ENCODE measurements around the gene FBXW7.

FBXW7 gene

DNA sequence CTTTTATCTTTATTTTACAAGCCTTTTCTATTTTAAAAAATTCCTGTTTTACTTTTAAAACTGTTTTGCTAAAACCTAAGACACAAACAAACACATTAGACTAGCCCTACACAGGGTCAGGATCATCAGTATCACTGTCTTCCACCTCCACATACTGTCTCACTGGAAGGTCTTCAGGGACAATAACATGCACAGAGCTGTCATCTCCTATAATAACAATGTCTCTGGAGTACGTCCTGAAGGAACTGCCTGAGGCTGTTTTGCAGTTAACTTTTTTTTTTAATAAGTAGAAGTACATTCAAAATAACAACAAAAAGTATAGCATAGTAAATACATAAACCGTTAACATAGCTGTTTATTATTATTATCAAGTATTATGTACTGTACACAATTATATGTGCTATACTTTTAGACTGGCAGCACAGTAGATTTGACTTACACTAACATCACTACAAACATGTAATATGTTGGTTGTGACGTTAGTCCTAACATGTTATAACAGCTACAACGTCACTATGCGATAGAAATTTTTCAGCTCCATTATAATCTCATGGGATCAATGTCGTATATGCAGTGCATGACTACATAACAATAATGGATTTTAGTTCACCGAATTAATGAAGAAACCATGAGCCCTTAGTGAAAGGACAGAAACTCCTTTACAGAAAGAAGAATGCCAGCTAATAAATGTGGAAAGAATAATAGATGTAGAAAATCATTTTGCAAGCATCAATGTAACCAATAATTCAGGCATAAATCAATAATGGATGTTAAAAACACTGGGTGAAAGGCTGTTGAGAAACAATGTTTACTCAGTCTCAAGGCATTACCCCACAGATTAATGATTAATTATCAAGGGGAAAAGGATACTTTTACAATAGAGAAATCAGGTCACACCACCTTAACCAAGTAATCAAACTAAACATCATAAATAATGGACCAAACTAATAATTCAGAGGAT is 49.2 kb downstream of the FBXW7 start:
- TF ChIP-seq, protein P1, sequence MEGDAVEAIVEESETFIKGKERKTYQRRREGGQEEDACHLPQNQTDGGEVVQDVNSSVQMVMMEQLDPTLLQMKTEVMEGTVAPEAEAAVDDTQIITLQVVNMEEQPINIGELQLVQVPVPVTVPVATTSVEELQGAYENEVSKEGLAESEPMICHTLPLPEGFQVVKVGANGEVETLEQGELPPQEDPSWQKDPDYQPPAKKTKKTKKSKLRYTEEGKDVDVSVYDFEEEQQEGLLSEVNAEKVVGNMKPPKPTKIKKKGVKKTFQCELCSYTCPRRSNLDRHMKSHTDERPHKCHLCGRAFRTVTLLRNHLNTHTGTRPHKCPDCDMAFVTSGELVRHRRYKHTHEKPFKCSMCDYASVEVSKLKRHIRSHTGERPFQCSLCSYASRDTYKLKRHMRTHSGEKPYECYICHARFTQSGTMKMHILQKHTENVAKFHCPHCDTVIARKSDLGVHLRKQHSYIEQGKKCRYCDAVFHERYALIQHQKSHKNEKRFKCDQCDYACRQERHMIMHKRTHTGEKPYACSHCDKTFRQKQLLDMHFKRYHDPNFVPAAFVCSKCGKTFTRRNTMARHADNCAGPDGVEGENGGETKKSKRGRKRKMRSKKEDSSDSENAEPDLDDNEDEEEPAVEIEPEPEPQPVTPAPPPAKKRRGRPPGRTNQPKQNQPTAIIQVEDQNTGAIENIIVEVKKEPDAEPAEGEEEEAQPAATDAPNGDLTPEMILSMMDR (conservative IDR thresholded peaks at IDR 0.05): no peak
- no peak for TF ChIP-seq ZFX (IDR thresholded peaks at IDR 0.05)
- H3K27ac ChIP-seq: no peak overlapping the region

DNA sequence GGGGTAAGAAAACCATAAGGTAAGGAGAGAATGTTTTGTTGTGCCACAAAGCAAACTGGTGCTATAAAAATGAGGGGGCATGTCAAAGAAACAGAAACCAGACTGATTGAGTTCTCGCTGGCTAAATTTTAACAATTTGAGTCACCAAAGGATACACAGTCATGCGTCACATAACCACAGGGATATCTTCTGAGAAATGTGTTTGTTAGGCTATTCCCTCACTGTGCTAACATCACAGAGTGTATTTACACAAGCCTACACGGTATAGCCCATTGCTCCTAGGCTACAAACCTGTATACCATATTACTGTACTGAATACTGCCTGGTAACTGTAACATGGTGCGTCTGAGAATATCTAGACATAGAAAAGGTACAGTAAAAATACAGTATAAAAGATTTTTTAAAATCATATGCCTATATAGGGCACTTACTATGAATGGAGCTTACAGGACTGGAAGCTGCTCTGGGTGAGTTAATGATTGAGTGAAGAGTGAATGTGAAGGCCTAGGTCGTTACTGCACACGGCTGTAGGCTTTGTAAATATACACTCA is 50.1 kb downstream of the FBXW7 start:
- TF ChIP-seq, protein P1 (conservative IDR thresholded peaks at IDR 0.05): no peak
- no peak for TF ChIP-seq ZFX (IDR thresholded peaks at IDR 0.05)
- H3K27ac ChIP-seq: no peak overlapping the region

DNA sequence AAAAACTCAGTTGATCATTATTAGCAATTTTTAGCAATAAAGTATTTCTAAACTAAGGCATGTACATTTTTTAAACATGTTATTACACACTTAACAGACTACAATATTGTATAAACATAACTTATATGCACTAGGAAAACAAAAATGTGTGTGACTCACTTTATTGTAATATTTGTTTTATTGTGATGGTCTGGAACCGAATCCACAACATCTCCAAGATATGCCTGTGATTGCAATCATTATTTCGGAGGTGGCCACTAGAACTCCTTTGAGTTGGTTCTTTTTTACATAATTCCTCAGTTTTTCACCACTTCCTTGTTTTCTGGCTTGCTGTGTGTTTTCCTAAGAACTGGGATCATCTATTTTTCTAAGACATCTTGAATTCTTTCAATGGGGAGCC is 53.7 kb downstream of the FBXW7 start:
- no peak overlapping the region for H3K27ac ChIP-seq
- no peak for TF ChIP-seq ZFX (IDR thresholded peaks at IDR 0.05)
- TF ChIP-seq, protein P1 (conservative IDR thresholded peaks at IDR 0.05): no peak

DNA sequence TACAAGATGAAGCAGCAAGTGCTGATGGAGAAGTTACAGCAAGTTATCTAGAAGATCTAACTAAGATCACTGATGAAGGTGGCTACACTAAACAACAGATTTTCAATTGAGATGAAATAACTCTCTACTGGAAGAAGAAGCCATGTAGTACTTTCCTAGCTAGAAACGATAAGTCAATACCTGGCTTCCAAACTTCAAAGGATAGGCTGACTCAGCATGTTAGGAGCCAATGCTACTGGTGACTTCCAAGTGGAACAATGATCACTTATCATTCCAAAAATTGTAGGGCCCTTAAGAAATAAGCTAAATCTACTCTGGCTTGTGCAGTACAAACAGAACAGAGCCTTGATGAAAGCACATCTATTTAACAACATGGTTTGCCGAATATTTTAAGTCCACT is 55.0 kb downstream of the FBXW7 start:
- TF ChIP-seq, protein P1 (conservative IDR thresholded peaks at IDR 0.05): no peak
- no peak for TF ChIP-seq ZFX (IDR thresholded peaks at IDR 0.05)

DNA sequence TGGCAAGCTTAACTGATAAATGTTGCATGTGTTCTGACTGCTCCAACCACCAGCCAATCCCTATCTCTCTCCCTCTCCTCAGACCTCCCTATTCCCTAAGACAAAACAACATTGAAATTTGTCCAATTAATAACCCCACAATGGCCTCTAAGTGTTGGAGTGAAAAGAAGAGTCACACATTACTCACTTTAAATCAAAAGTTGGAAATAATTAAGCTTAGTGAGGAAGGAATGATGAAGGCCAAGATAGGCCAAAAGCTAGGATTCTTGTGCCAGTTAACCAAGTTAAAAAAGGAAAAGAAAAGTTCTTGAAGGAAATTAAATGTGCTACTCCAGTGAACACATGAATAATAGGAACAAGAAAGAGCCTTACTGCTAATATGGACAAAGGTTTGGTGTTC is 55.6 kb downstream of the FBXW7 start:
- TF ChIP-seq ZFX (IDR thresholded peaks at IDR 0.05): no peak
- TF ChIP-seq, protein P1 (conservative IDR thresholded peaks at IDR 0.05): no peak
- no peak overlapping the region for H3K27ac ChIP-seq

More for the DNA sequence above, 55.0 kb downstream of the FBXW7 start:
- no peak overlapping the region for H3K27ac ChIP-seq

DNA sequence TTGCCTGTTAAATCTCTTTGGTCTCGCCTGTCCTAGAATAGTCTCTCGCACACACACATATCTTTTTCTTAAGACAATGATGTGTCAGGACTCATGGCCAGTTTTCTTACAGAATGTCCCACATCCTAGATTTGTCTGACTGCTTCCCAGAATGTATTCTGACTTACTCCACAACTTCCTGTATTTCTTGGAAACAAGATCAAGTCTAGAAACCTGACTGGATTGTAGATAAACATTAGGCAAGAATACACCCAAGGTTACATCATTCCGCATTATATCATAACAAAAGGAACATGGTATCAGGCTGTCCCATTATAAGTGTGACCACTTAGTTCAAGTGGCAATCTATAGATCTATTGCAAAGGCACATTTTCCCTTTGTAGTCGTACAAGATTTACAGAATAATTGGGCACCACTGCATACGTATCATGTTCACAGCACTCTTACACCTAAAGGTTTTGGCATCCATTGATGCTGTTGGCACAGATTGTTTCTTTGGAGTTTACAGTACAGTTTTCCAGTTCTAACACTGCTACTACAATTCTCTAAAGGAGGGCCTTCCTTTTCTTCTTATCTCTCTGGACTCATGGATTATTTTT is 56.4 kb downstream of the FBXW7 start:
- no peak overlapping the region for H3K27ac ChIP-seq
- TF ChIP-seq, protein P1 (conservative IDR thresholded peaks at IDR 0.05): no peak

Data from C4-2B (cell line).